GM12891 (cell line): ENCODE measurements around the gene SPAAR.

Experiments
- POLR2A ChIP-seq: IDR thresholded peaks from 2 replicates; pipeline ENCODE4 v1.6.1; 2011; ENCODE audit warnings: low read depth, low read length, control low read depth
- POLR2AphosphoS5 ChIP-seq: IDR thresholded peaks from 2 replicates; pipeline ENCODE4 v1.6.1; 2011; ENCODE audit warnings: low read depth, low read length, control low read depth
- SPI1 ChIP-seq: IDR thresholded peaks from 2 replicates; pipeline ENCODE4 v1.6.1; 2011; ENCODE audit warnings: low read depth, low read length, control low read depth

GRCh38 chr9:35903049-35903448, 6.2 kb upstream of the SPAAR start:
- no peak for TF ChIP-seq POLR2AphosphoS5
- no peak for TF ChIP-seq POLR2A
- TF ChIP-seq SPI1 = no peak
